ENCODE measurements around the gene CACNA2D2. TPM values are rescaled to one million over a fixed set of nuclear protein-coding genes. Genes with fewer than 3 reads are reported as not detected.

Gene CACNA2D2
- total and polyA plus RNA-seq, 2 donors from 2014 or later: 3.6 to 6.0 TPM

- Histone ChIP-seq H3K9me3 (ENCODE audit: control insufficient read depth in 2 of 3, insufficient read depth in 1 of 3, low read length in 3 of 3) (no peaks in the 10 kb centered on the region), H3K9ac (ENCODE audit: low read length in 3 of 3) (no peak overlapping the region), H3K4me1 (ENCODE audit: control insufficient read depth in 2 of 3, insufficient read depth in 2 of 3, low read depth in 1 of 3, low read length in 3 of 3) (peaks cover 0 to 6% (median 0%) of the 10 kb centered on the region in 3 donors), H3K27ac (ENCODE audit: low read depth in 2 of 2, low read length in 2 of 2) (no peak overlapping the region), H3K36me3 (ENCODE audit: control insufficient read depth in 2 of 3, insufficient read depth in 3 of 3, low read length in 3 of 3) (no peaks in the 10 kb centered on the region), H3K4me3 (ENCODE audit: low read length in 3 of 3) (no peak overlapping the region), H3K27me3 (ENCODE audit: control insufficient read depth, insufficient read depth, low read length) (peaks cover 10% of the 10 kb centered on the region)
- intact Hi-C loops (cut with DNase I): no loop called here
- DNase-seq: no peak
- FAIRE-seq: no peak
- TF ChIP-seq CTCF (IDR thresholded peaks at IDR 0.05; ENCODE audit: borderline replicate concordance, extremely low read depth, insufficient read depth): no peak
These were observed 2.7 kb upstream of the CACNA2D2 start for GRCh38 chr3:50506169-50506568.

GRCh38 chr3:50504681-50505080 lies 1.2 kb upstream of the CACNA2D2 start:
- Histone ChIP-seq H3K27me3 (ENCODE audit: control insufficient read depth, insufficient read depth, low read length) (peaks cover 10% of the 10 kb centered on the region), H3K4me3 (ENCODE audit: low read length in 3 of 3) (no peak overlapping the region), H3K27ac (ENCODE audit: low read depth in 2 of 2, low read length in 2 of 2) (no peak overlapping the region), H3K9ac (ENCODE audit: low read length in 3 of 3) (no peak overlapping the region), H3K4me1 (ENCODE audit: control insufficient read depth in 2 of 3, insufficient read depth in 2 of 3, low read depth in 1 of 3, low read length in 3 of 3) (peaks cover 0 to 6% (median 0%) of the 10 kb centered on the region in 3 donors), H3K9me3 (ENCODE audit: control insufficient read depth in 2 of 3, insufficient read depth in 1 of 3, low read length in 3 of 3) (no peaks in the 10 kb centered on the region), H3K36me3 (ENCODE audit: control insufficient read depth in 2 of 3, insufficient read depth in 3 of 3, low read length in 3 of 3) (no peaks in the 10 kb centered on the region)
- intact Hi-C loops (cut with DNase I): no loop called here
- TF ChIP-seq CTCF (IDR thresholded peaks at IDR 0.05; ENCODE audit: borderline replicate concordance, extremely low read depth, insufficient read depth): no peak
- DNase-seq (no peak), FAIRE-seq (no peak)

GRCh38 chr3:50502584-50503423 lies 630 bp downstream of the CACNA2D2 start:
- H3K4me3 ChIP-seq (ENCODE audit: low read length in 3 of 3): peak overlapping the region in 1 of 3 donors; percentile 43
- no peak overlapping the region for H3K27ac ChIP-seq (ENCODE audit: low read depth in 2 of 2, low read length in 2 of 2)
- no peak overlapping the region for H3K9ac ChIP-seq (ENCODE audit: low read length in 3 of 3)
- intact Hi-C loops (cut with DNase I): no loop called here
- H3K36me3 ChIP-seq (ENCODE audit: control insufficient read depth in 2 of 3, insufficient read depth in 3 of 3, low read length in 3 of 3): no peaks in the 10 kb centered on the region
- H3K9me3 ChIP-seq (ENCODE audit: control insufficient read depth in 2 of 3, insufficient read depth in 1 of 3, low read length in 3 of 3): no peaks in the 10 kb centered on the region
- peaks cover 0 to 6% (median 0%) of the 10 kb centered on the region in 3 donors for H3K4me1 ChIP-seq (ENCODE audit: control insufficient read depth in 2 of 3, insufficient read depth in 2 of 3, low read depth in 1 of 3, low read length in 3 of 3)
- TF ChIP-seq CTCF (IDR thresholded peaks at IDR 0.05; ENCODE audit: borderline replicate concordance, extremely low read depth, insufficient read depth): no peak
- DNase-seq: peak in 3 of 5 donors; percentile 42 to 73 (median 56)
- FAIRE-seq: no peak
- H3K27me3 ChIP-seq (ENCODE audit: control insufficient read depth, insufficient read depth, low read length): peaks cover 10% of the 10 kb centered on the region

All from kidney (tissue), 14 donors.